Measurements from ENCODE around the gene CD82.
"Not testable (repeated sequence)": the region's sequence is repeated elsewhere in the genome, so short reads cannot be mapped to it uniquely, and the experiment has no call there.

Gene CD82

GRCh38 chr11:44634401-44635281 is 69.2 kb downstream of the CD82 start:
- Histone ChIP-seq H3K4me1 (ENCODE audit: control insufficient read depth, insufficient read depth, low read length, unreplicated experiment) (peaks cover 11% of the 10 kb centered on the region), H3K4me3 (ENCODE audit: low read depth, low read length) (peak overlapping the region; percentile 29; the same call in 1 of the 2 replicates), H3K27me3 (ENCODE audit: insufficient read depth, low read length) (0 out of 2 replicates have a peak, but pooled peaks cover 4% of the 10 kb centered on the region), H3K79me2 (ENCODE audit: control insufficient read depth, insufficient read depth, low read length, unreplicated experiment) (no peaks in the 10 kb centered on the region), H2AFZ (ENCODE audit: low read length, unreplicated experiment) (no peak overlapping the region), H3K27ac (ENCODE audit: low read depth, low read length) (no peak overlapping the region), H3K36me3 (ENCODE audit: insufficient read depth, low read length) (no peaks in the 10 kb centered on the region)

GRCh38 chr11:44637487-44637886 is 72.0 kb downstream of the CD82 start:
- no peak overlapping the region for H3K27ac ChIP-seq (ENCODE audit: low read depth, low read length)
- no peak overlapping the region for H2AFZ ChIP-seq (ENCODE audit: low read length, unreplicated experiment)
- no peaks in the 10 kb centered on the region for H3K79me2 ChIP-seq (ENCODE audit: control insufficient read depth, insufficient read depth, low read length, unreplicated experiment)

GRCh38 chr11:44638032-44638431 is 72.6 kb downstream of the CD82 start:
- Histone ChIP-seq H3K27ac (ENCODE audit: low read depth, low read length) (no peak overlapping the region), H3K79me2 (ENCODE audit: control insufficient read depth, insufficient read depth, low read length, unreplicated experiment) (no peaks in the 10 kb centered on the region), H3K4me3 (ENCODE audit: low read depth, low read length) (no peak overlapping the region)

More at GRCh38 chr11:44637487-44637886, 72.0 kb downstream of the CD82 start:
- H3K4me3 ChIP-seq (ENCODE audit: low read depth, low read length), result no peak overlapping the region
- peaks cover 7% of the 10 kb centered on the region; the same call in 1 of the 2 replicates for H3K27me3 ChIP-seq (ENCODE audit: insufficient read depth, low read length)
- H3K4me1 ChIP-seq (ENCODE audit: control insufficient read depth, insufficient read depth, low read length, unreplicated experiment), result peaks cover 11% of the 10 kb centered on the region
- no peaks in the 10 kb centered on the region for H3K36me3 ChIP-seq (ENCODE audit: insufficient read depth, low read length)

GRCh38 chr11:44643217-44643616 is 77.8 kb downstream of the CD82 start:
- no peaks in the 10 kb centered on the region for H3K36me3 ChIP-seq (ENCODE audit: insufficient read depth, low read length)
- no peaks in the 10 kb centered on the region for H3K79me2 ChIP-seq (ENCODE audit: control insufficient read depth, insufficient read depth, low read length, unreplicated experiment)
- H3K4me3 ChIP-seq (ENCODE audit: low read depth, low read length), result no peak overlapping the region
- H3K4me1 ChIP-seq (ENCODE audit: control insufficient read depth, insufficient read depth, low read length, unreplicated experiment), result no peaks in the 10 kb centered on the region
- H3K27me3 ChIP-seq (ENCODE audit: insufficient read depth, low read length), result peaks cover 52% of the 10 kb centered on the region
- H3K27ac ChIP-seq (ENCODE audit: low read depth, low read length), result no peak overlapping the region
- H2AFZ ChIP-seq (ENCODE audit: low read length, unreplicated experiment), result no peak overlapping the region

More at GRCh38 chr11:44638032-44638431, 72.6 kb downstream of the CD82 start:
- H3K36me3 ChIP-seq (ENCODE audit: insufficient read depth, low read length), result no peaks in the 10 kb centered on the region
- no peak overlapping the region for H2AFZ ChIP-seq (ENCODE audit: low read length, unreplicated experiment)
- peaks cover 9% of the 10 kb centered on the region; the same call in 1 of the 2 replicates for H3K27me3 ChIP-seq (ENCODE audit: insufficient read depth, low read length)
- peaks cover 11% of the 10 kb centered on the region for H3K4me1 ChIP-seq (ENCODE audit: control insufficient read depth, insufficient read depth, low read length, unreplicated experiment)

- Histone ChIP-seq H2AFZ (ENCODE audit: low read length, unreplicated experiment) (no peak overlapping the region), H3K36me3 (ENCODE audit: insufficient read depth, low read length) (no peaks in the 10 kb centered on the region), H3K79me2 (ENCODE audit: control insufficient read depth, insufficient read depth, low read length, unreplicated experiment) (no peaks in the 10 kb centered on the region), H3K4me1 (ENCODE audit: control insufficient read depth, insufficient read depth, low read length, unreplicated experiment) (no peaks in the 10 kb centered on the region), H3K27me3 (ENCODE audit: insufficient read depth, low read length) (peaks cover 69% of the 10 kb centered on the region), H3K27ac (ENCODE audit: low read depth, low read length) (no peak overlapping the region), H3K4me3 (ENCODE audit: low read depth, low read length) (no peak overlapping the region)
These were observed 80.4 kb downstream of the CD82 start for GRCh38 chr11:44645827-44646226.

- not testable (repeated sequence) for H3K36me3 ChIP-seq (ENCODE audit: insufficient read depth, low read length); H2AFZ ChIP-seq (ENCODE audit: low read length, unreplicated experiment); H3K27ac ChIP-seq (ENCODE audit: low read depth, low read length); H3K4me3 ChIP-seq (ENCODE audit: low read depth, low read length); H3K79me2 ChIP-seq (ENCODE audit: control insufficient read depth, insufficient read depth, low read length, unreplicated experiment); H3K4me1 ChIP-seq (ENCODE audit: control insufficient read depth, insufficient read depth, low read length, unreplicated experiment)
- peaks cover 83% of the 10 kb centered on the region for H3K27me3 ChIP-seq (ENCODE audit: insufficient read depth, low read length)
These were observed 81.9 kb downstream of the CD82 start for GRCh38 chr11:44647255-44647955.

GRCh38 chr11:44648109-44648508 is 82.6 kb downstream of the CD82 start:
- Histone ChIP-seq H3K36me3 (ENCODE audit: insufficient read depth, low read length) (no peaks in the 10 kb centered on the region), H3K79me2 (ENCODE audit: control insufficient read depth, insufficient read depth, low read length, unreplicated experiment) (no peaks in the 10 kb centered on the region), H3K27me3 (ENCODE audit: insufficient read depth, low read length) (peaks cover 87% of the 10 kb centered on the region)

GRCh38 chr11:44651535-44652155 is 86.2 kb downstream of the CD82 start:
- H2AFZ ChIP-seq (ENCODE audit: low read length, unreplicated experiment), result no peak overlapping the region
- peaks cover 74% of the 10 kb centered on the region for H3K27me3 ChIP-seq (ENCODE audit: insufficient read depth, low read length)
- no peaks in the 10 kb centered on the region for H3K4me1 ChIP-seq (ENCODE audit: control insufficient read depth, insufficient read depth, low read length, unreplicated experiment)
- H3K36me3 ChIP-seq (ENCODE audit: insufficient read depth, low read length), result no peaks in the 10 kb centered on the region
- no peak overlapping the region for H3K27ac ChIP-seq (ENCODE audit: low read depth, low read length)
- H3K79me2 ChIP-seq (ENCODE audit: control insufficient read depth, insufficient read depth, low read length, unreplicated experiment), result no peaks in the 10 kb centered on the region
- no peak overlapping the region for H3K4me3 ChIP-seq (ENCODE audit: low read depth, low read length)

More at GRCh38 chr11:44648109-44648508, 82.6 kb downstream of the CD82 start:
- Histone ChIP-seq H3K4me3 (ENCODE audit: low read depth, low read length) (no peak overlapping the region), H2AFZ (ENCODE audit: low read length, unreplicated experiment) (no peak overlapping the region), H3K4me1 (ENCODE audit: control insufficient read depth, insufficient read depth, low read length, unreplicated experiment) (no peaks in the 10 kb centered on the region), H3K27ac (ENCODE audit: low read depth, low read length) (no peak overlapping the region)

- no peaks in the 10 kb centered on the region for H3K79me2 ChIP-seq (ENCODE audit: control insufficient read depth, insufficient read depth, low read length, unreplicated experiment)
- H3K27ac ChIP-seq (ENCODE audit: low read depth, low read length), result no peak overlapping the region
- H3K4me1 ChIP-seq (ENCODE audit: control insufficient read depth, insufficient read depth, low read length, unreplicated experiment), result no peaks in the 10 kb centered on the region
- no peak overlapping the region for H3K4me3 ChIP-seq (ENCODE audit: low read depth, low read length)
- no peaks in the 10 kb centered on the region for H3K36me3 ChIP-seq (ENCODE audit: insufficient read depth, low read length)
- H2AFZ ChIP-seq (ENCODE audit: low read length, unreplicated experiment), result no peak overlapping the region
- H3K27me3 ChIP-seq (ENCODE audit: insufficient read depth, low read length), result peaks cover 63% of the 10 kb centered on the region
These were observed 87.6 kb downstream of the CD82 start for GRCh38 chr11:44652901-44653644.

- H3K27me3 ChIP-seq (ENCODE audit: insufficient read depth, low read length), result peaks cover 63% of the 10 kb centered on the region
- no peak overlapping the region for H2AFZ ChIP-seq (ENCODE audit: low read length, unreplicated experiment)
- H3K79me2 ChIP-seq (ENCODE audit: control insufficient read depth, insufficient read depth, low read length, unreplicated experiment), result no peaks in the 10 kb centered on the region
- H3K36me3 ChIP-seq (ENCODE audit: insufficient read depth, low read length), result no peaks in the 10 kb centered on the region
- H3K4me1 ChIP-seq (ENCODE audit: control insufficient read depth, insufficient read depth, low read length, unreplicated experiment), result no peaks in the 10 kb centered on the region
- H3K4me3 ChIP-seq (ENCODE audit: low read depth, low read length), result no peak overlapping the region
- no peak overlapping the region for H3K27ac ChIP-seq (ENCODE audit: low read depth, low read length)
These were observed 88.6 kb downstream of the CD82 start for GRCh38 chr11:44654057-44654456.

Data from ACC112 (cell line).